ENCODE measurements around the gene ZNF507.

GRCh38 chr19:32296694-32297093, 48.7 kb upstream of the ZNF507 start:
- TF ChIP-seq RARB (CRISPR knock-in tag; IDR thresholded peaks at IDR 0.05) (no peak), CSRNP3 (CRISPR knock-in tag; IDR thresholded peaks at IDR 0.05) (no peak), ZNF565 (CRISPR knock-in tag; conservative IDR thresholded peaks at IDR 0.05; ENCODE audit: low read depth) (no peak), PATZ1 (CRISPR knock-in tag; IDR thresholded peaks at IDR 0.05; ENCODE audit: borderline replicate concordance) (no peak), POU6F1 (CRISPR knock-in tag; IDR thresholded peaks at IDR 0.05; ENCODE audit: borderline replicate concordance, low read depth) (no peak), TOX (CRISPR knock-in tag; IDR thresholded peaks at IDR 0.05; ENCODE audit: borderline replicate concordance) (no peak)

Data from SK-N-SH treated with all-trans-retinoic acid at 6 μM for 48 hours (cell line).